Sigmoid colon (tissue), 4 donors: ENCODE results near the gene HSPB9.

Experiments used
- CTCF ChIP-seq, 4 experiments: fragments of 450-650 bp in 3 of 4; fragments of 200-600 bp in 1 of 4; IDR thresholded peaks; one replicate each; pipeline ENCODE4 v1.5.1; 2016 to 2019; ENCODE audit warnings: antibody characterized with exemption in 4 of 4, mild to moderate bottlenecking in 3 of 4, moderate library complexity in 2 of 4
- EP300 ChIP-seq, 4 donors: sonication (generic); formaldehyde crosslinking; IDR thresholded peaks; one replicate each; pipeline ENCODE4 v1.6.1; 2017; ENCODE audit warnings: antibody characterized with exemption in 4 of 4
- POLR2A ChIP-seq, 2 donors: fragments of 450-650 bp; IDR thresholded peaks; one replicate each; pipeline ENCODE4 v1.6.1; 2016; ENCODE audit warnings: antibody characterized with exemption in 2 of 2, mild to moderate bottlenecking in 2 of 2, moderate library complexity in 2 of 2
- POLR2AphosphoS5 ChIP-seq, 4 donors: sonication (generic); formaldehyde crosslinking; IDR thresholded peaks; one replicate each; pipeline ENCODE4 v1.6.1; 2017; ENCODE audit warnings: antibody characterized with exemption in 4 of 4

- TF ChIP-seq CTCF (IDR thresholded peaks at IDR 0.05) (no peak), EP300 (IDR thresholded peaks at IDR 0.05) (no peak), POLR2AphosphoS5 (IDR thresholded peaks at IDR 0.05) (no peak), POLR2A (IDR thresholded peaks at IDR 0.05) (no peak)
Measured at GRCh38 chr17:42129109-42129837, 6.7 kb downstream of the HSPB9 start.
